Endothelial cell of umbilical vein (primary cell): Measurements from ENCODE around the gene FAM229A. TPM values are rescaled to one million over a fixed set of nuclear protein-coding genes. Genes with fewer than 3 reads are reported as not detected.

Source experiments
- BruUV-seq: library from RNA; stranded (reverse); fragments of 400-500 nt; replicated peaks from 2 replicates; lab custom pipeline; 2021; lab: Mats Ljungman, UMichigan
- CTCF ChIA-PET: fragments of 300-600, 350-600 bp; sonication (Branson Sonifier 250); formaldehyde crosslinking; loops from one replicate; lab custom pipeline; 2021; ENCODE audit warnings: antibody characterized with exemption, inconsistent platforms; lab: Charles Lee
- POLR2A ChIA-PET: fragments of 300-600, 350-600 bp; sonication (Branson Sonifier 250); formaldehyde crosslinking; loops from one replicate; lab custom pipeline; 2021; ENCODE audit warnings: antibody characterized with exemption, inconsistent platforms; lab: Charles Lee
- DNase-seq: peaks from one replicate; pipeline ENCODE4 v3.0.0-alpha.2; 2011; ENCODE audit warnings: low read depth, low spot score
- FAIRE-seq: peaks from 2 replicates; lab custom pipeline; 2011; peaks lifted over from hg19 to GRCh38; lab: Jason Lieb, UNC
- H2AFZ ChIP-seq: 2 replicates; pipeline ENCODE4 v1.6.0; 2012; ENCODE audit warnings: low read depth, low read length, control low read depth, inconsistent platforms
- H3K27ac ChIP-seq: 2 replicates; pipeline ENCODE4 v1.5.1; 2011; ENCODE audit warnings: low read depth, mild to moderate bottlenecking, control low read depth, low read length, moderate library complexity; ENCODE audit not compliant: insufficient read depth
- H3K27me3 ChIP-seq, 2 experiments: 2 replicates each; pipeline versions ENCODE4 v1.6.0 to v1.6.1; 2011; ENCODE audit warnings: low read length in 2 of 2, mixed read lengths in 1 of 2; ENCODE audit not compliant: control insufficient read depth in 2 of 2, insufficient read depth in 2 of 2
- H3K36me3 ChIP-seq, 2 experiments: 2 replicates in 1 of 2; 3 replicates in 1 of 2; pipeline ENCODE4 v1.5.1; 2011; ENCODE audit warnings: low read length in 2 of 2, mild to moderate bottlenecking in 1 of 2, moderate library complexity in 1 of 2; ENCODE audit not compliant: control insufficient read depth in 2 of 2, insufficient read depth in 2 of 2; ENCODE audit errors: extremely low read depth in 1 of 2
- H3K4me1 ChIP-seq: 3 replicates; pipeline ENCODE4 v1.5.1; 2011; ENCODE audit warnings: mild to moderate bottlenecking, low read length; ENCODE audit not compliant: control insufficient read depth, insufficient read depth; ENCODE audit errors: extremely low read depth
- H3K4me2 ChIP-seq: 2 replicates; pipeline ENCODE4 v1.6.1; 2011; ENCODE audit warnings: low read length, control low read depth, mixed read lengths; ENCODE audit not compliant: insufficient read depth
- H3K4me3 ChIP-seq, 3 experiments: fragments of 200-600 bp in 1 of 3; sonication (generic), shearing (Covaris generic) in 1 of 3; replicated peaks in 1 of 3; 2 replicates each; pipeline ENCODE4 v1.5.1; 2011 to 2016; ENCODE audit warnings: control low read depth in 3 of 3, low read length in 3 of 3, mild to moderate bottlenecking in 2 of 3, inconsistent platforms in 1 of 3, low read depth in 1 of 3, moderate library complexity in 1 of 3; ENCODE audit not compliant: insufficient read depth in 1 of 3
- H3K79me2 ChIP-seq: 2 replicates; pipeline ENCODE4 v1.6.0; 2012; ENCODE audit warnings: low read length, inconsistent platforms; ENCODE audit not compliant: control insufficient read depth, insufficient read depth
- H3K9ac ChIP-seq: replicated peaks from 2 replicates; pipeline ENCODE3; 2011; ENCODE audit warnings: low read length, control low read depth; ENCODE audit not compliant: insufficient read depth; ENCODE audit errors: extremely low read depth
- H3K9me1 ChIP-seq: replicated peaks from 3 replicates; pipeline ENCODE4 v1.6.0; 2011; ENCODE audit warnings: mild to moderate bottlenecking, low read length; ENCODE audit not compliant: control insufficient read depth, insufficient read depth; ENCODE audit errors: extremely low read depth
- H3K9me3 ChIP-seq: replicated peaks from 2 replicates; pipeline ENCODE4 v1.5.1; 2012; ENCODE audit warnings: low read length, inconsistent platforms; ENCODE audit not compliant: control insufficient read depth, insufficient read depth
- H4K20me1 ChIP-seq: replicated peaks from 2 replicates; pipeline ENCODE3; 2011; ENCODE audit warnings: mild to moderate bottlenecking, low read length; ENCODE audit not compliant: control insufficient read depth, insufficient read depth; ENCODE audit errors: extremely low read depth
- EZH2 ChIP-seq: IDR thresholded peaks from 2 replicates; pipeline ENCODE4 v1.6.1; 2012; ENCODE audit warnings: borderline replicate concordance, low read depth, mild to moderate bottlenecking, moderate library complexity, low read length, inconsistent platforms; ENCODE audit not compliant: severe bottlenecking
- FOS ChIP-seq: IDR thresholded peaks from 2 replicates; pipeline ENCODE4 v1.6.1; 2011; ENCODE audit warnings: mild to moderate bottlenecking, low read length, moderate library complexity, borderline replicate concordance; ENCODE audit not compliant: insufficient read depth
- GATA2 ChIP-seq: IDR thresholded peaks from 2 replicates; pipeline ENCODE4 v1.7.0; 2011; ENCODE audit warnings: low read depth, mild to moderate bottlenecking, moderate library complexity, mixed read lengths, low read length; ENCODE audit not compliant: insufficient read length, insufficient read depth
- JUN ChIP-seq: IDR thresholded peaks from 2 replicates; pipeline ENCODE4 v1.6.1; 2011; ENCODE audit warnings: borderline replicate concordance, low read depth; ENCODE audit not compliant: insufficient read length, insufficient read depth
- MYC ChIP-seq: IDR thresholded peaks from one replicate; pipeline ENCODE4 v1.6.1; 2011; ENCODE audit warnings: mild to moderate bottlenecking, low read depth, low read length
- POLR2A ChIP-seq: IDR thresholded peaks from 2 replicates; pipeline ENCODE4 v1.6.1; 2012; ENCODE audit warnings: low read depth, mild to moderate bottlenecking, control low read depth, low read length
- POLR2AphosphoS5 ChIP-seq: IDR thresholded peaks from 2 replicates; pipeline ENCODE4 v1.6.1; 2012; ENCODE audit warnings: low read depth, mild to moderate bottlenecking, control low read depth, low read length, moderate library complexity; ENCODE audit not compliant: insufficient read depth
- dilution Hi-C: fragments of 300-500 bp; cut with MboI; formaldehyde crosslinking; loops from one replicate; pipeline ENCODE4 v1.15.0; 2019; ENCODE audit warnings: low sequenced_read_pairs; ENCODE audit not compliant: extremely low pct_ligation_motif_present
- intact Hi-C: fragments of 100-400 bp; cut with micrococcal nuclease; formaldehyde crosslinking; loops from one replicate; pipeline ENCODE4 v1.10.0; 2022
- polyA plus RNA-seq, 4 experiments: library from polyadenylated mRNA; depleted of rRNA in 3 of 4; stranded (reverse) in 3 of 4; unstranded in 1 of 4; fragments of >200 nt; gene quantifications; 2 replicates each; pipeline versions ENCODE4 v1.2.1 to v1.2.3, GENCODE V29; 2011 to 2012; ENCODE audit warnings: missing spikeins in 1 of 4
- total RNA-seq: library from RNA; stranded (reverse); gene quantifications from 2 replicates; pipeline ENCODE4 v1.2.3, GENCODE V29; 2021
- TF ChIP-seq, protein P1 (sequence below): IDR thresholded peaks from 2 replicates; pipeline ENCODE4 v1.6.1; 2011; ENCODE audit not compliant: insufficient read depth, insufficient read length
- TF ChIP-seq, protein P2 (sequence below), 2 donors: IDR thresholded peaks; 1 replicate in 1 of 2; 2 replicates in 1 of 2; pipeline ENCODE4 v1.5.1; 2011; ENCODE audit warnings: low read length in 2 of 2, mild to moderate bottlenecking in 2 of 2, moderate library complexity in 2 of 2, control low read depth in 1 of 2, inconsistent platforms in 1 of 2, low read depth in 1 of 2; ENCODE audit not compliant: insufficient read depth in 1 of 2; ENCODE audit errors: extremely low read depth in 1 of 2

FAM229A gene
- total and polyA plus RNA-seq, 2 donors (not counting 3 experiments of a cell fraction or from before 2014, with no cell fraction given) = 8.9 to 11.6 TPM

DNA sequence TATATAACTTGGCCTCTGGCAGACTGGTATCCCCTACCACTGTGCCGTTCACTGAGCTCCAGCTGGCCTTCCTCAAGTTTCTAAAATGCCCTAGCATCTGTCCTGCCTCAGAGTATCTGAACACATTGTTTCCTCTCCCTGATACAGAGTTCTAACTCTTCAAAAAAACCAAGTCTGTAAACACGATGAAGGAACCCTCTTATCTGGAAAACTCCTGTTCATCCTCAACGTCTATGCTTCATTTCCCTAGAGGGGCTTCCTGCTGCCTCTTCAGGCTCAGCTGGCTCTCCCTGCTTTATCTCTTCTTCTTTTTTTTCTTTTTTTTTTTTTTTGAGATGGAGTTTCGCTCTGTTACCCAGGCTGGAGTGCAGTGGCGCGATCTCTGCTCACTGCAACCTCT lies 26.4 kb upstream of the FAM229A start:
- DNase-seq (no peak), FAIRE-seq (no peak)
- H3K9ac ChIP-seq = no peak overlapping the region
- H3K4me3 ChIP-seq = no peak overlapping the region
- CTCF ChIA-PET = no interaction called here
- H2AFZ ChIP-seq = no peak overlapping the region
- no peaks in the 10 kb centered on the region for H3K9me3 ChIP-seq
- peaks cover 12 to 28% of the 10 kb centered on the region in 2 experiments for H3K36me3 ChIP-seq
- TF ChIP-seq EZH2 (no peak), POLR2A (no peak), FOS (no peak), MYC (no peak), GATA2 (no peak), JUN (no peak), POLR2AphosphoS5 (no peak)
- TF ChIP-seq, protein P1, sequence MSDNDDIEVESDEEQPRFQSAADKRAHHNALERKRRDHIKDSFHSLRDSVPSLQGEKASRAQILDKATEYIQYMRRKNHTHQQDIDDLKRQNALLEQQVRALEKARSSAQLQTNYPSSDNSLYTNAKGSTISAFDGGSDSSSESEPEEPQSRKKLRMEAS = no peak
- TF ChIP-seq, protein P2, sequence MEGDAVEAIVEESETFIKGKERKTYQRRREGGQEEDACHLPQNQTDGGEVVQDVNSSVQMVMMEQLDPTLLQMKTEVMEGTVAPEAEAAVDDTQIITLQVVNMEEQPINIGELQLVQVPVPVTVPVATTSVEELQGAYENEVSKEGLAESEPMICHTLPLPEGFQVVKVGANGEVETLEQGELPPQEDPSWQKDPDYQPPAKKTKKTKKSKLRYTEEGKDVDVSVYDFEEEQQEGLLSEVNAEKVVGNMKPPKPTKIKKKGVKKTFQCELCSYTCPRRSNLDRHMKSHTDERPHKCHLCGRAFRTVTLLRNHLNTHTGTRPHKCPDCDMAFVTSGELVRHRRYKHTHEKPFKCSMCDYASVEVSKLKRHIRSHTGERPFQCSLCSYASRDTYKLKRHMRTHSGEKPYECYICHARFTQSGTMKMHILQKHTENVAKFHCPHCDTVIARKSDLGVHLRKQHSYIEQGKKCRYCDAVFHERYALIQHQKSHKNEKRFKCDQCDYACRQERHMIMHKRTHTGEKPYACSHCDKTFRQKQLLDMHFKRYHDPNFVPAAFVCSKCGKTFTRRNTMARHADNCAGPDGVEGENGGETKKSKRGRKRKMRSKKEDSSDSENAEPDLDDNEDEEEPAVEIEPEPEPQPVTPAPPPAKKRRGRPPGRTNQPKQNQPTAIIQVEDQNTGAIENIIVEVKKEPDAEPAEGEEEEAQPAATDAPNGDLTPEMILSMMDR (IDR thresholded peaks at IDR 0.05; ENCODE audit: extremely low read depth in 1 of 2, insufficient read depth in 1 of 2, low read depth in 1 of 2, low read length in 2 of 2) = no peak
- H3K79me2 ChIP-seq = peaks cover 12% of the 10 kb centered on the region
- H3K27ac ChIP-seq = no peak overlapping the region
- no peaks in the 10 kb centered on the region for H4K20me1 ChIP-seq
- H3K4me1 ChIP-seq = peaks cover 14% of the 10 kb centered on the region
- no peaks in the 10 kb centered on the region for H3K27me3 ChIP-seq
- intact Hi-C loops = no loop called here
- H3K4me2 ChIP-seq = no peak overlapping the region
- dilution Hi-C loops = no loop called here
- BruUV-seq = no TSS peak
- no peaks in the 10 kb centered on the region for H3K9me1 ChIP-seq
- POLR2A ChIA-PET = no interaction called here
